Esophagus (tissue), 2 donors: ENCODE data around the gene ZNF227. TPM values are rescaled to one million over a fixed set of nuclear protein-coding genes. Genes with fewer than 3 reads are reported as not detected.
"Not testable (repeated sequence)": the region's sequence is repeated elsewhere in the genome, so short reads cannot be mapped to it uniquely, and the experiment has no call there.

ENCODE experiments used
- H3K27ac ChIP-seq, 2 donors: one replicate each; pipeline ENCODE4 v1.5.1; 2013; ENCODE audit warnings: low read depth in 2 of 2, mild to moderate bottlenecking in 2 of 2, inconsistent platforms in 1 of 2, low read length in 1 of 2, moderate library complexity in 1 of 2
- H3K27me3 ChIP-seq, 2 donors: one replicate each; pipeline ENCODE4 v1.6.1; 2013; ENCODE audit warnings: low read length in 2 of 2, control low read depth in 1 of 2, mild to moderate bottlenecking in 1 of 2; ENCODE audit not compliant: insufficient read depth in 2 of 2, control insufficient read depth in 1 of 2
- H3K36me3 ChIP-seq, 2 donors: one replicate each; pipeline ENCODE4 v1.6.1; 2013; ENCODE audit warnings: low read length in 1 of 2; ENCODE audit not compliant: control insufficient read depth in 2 of 2, insufficient read depth in 2 of 2
- H3K4me1 ChIP-seq, 2 donors: one replicate each; pipeline ENCODE4 v1.6.1; 2013; ENCODE audit warnings: low read length in 1 of 2; ENCODE audit not compliant: control insufficient read depth in 2 of 2, insufficient read depth in 2 of 2
- H3K4me3 ChIP-seq, 2 donors: one replicate each; pipeline ENCODE4 v1.5.1; 2013; ENCODE audit warnings: low read length in 2 of 2, mild to moderate bottlenecking in 2 of 2, low read depth in 1 of 2, moderate library complexity in 1 of 2
- H3K9me3 ChIP-seq, 2 donors: one replicate each; pipeline ENCODE4 v1.6.1; 2013; ENCODE audit warnings: mild to moderate bottlenecking in 2 of 2, low read depth in 1 of 2, low read length in 1 of 2, moderate library complexity in 1 of 2; ENCODE audit not compliant: control insufficient read depth in 2 of 2, insufficient read depth in 1 of 2
- WGBS, 2 donors: extraction: QIAGEN DNeasy Blood & Tissue Kit; methylation state at CpG; one replicate each; pipeline ENCODE4 v1.1.7; 2013; 5-methylcytosine and 5-hydroxymethylcytosine counted together
- polyA plus RNA-seq, 2 donors: library from polyadenylated mRNA; stranded (reverse); fragments of 200-250 nt; gene quantifications; one replicate each; pipeline ENCODE4 v1.2.3, GENCODE V29; 2013
- donor health status: healthy with polysubstance abuse.
- donor health status: Bipolar disorder and iron deficiency.

The ZNF227 gene
- polyA plus RNA-seq, 2 donors, result 2.2 to 3.0 TPM

- peaks cover 0 to 2% of the 10 kb centered on the region in 2 donors for H3K9me3 ChIP-seq
- H3K27me3 ChIP-seq, result no peaks in the 10 kb centered on the region
- no peaks in the 10 kb centered on the region for H3K36me3 ChIP-seq
Observed at GRCh38 chr19:44192127-44192526, 20.2 kb upstream of the ZNF227 start.

GRCh38 chr19:44196772-44197171, 15.6 kb upstream of the ZNF227 start:
- Histone ChIP-seq H3K4me3 (no peak overlapping the region), H3K4me1 (no peaks in the 10 kb centered on the region), H3K36me3 (no peaks in the 10 kb centered on the region), H3K9me3 (peaks cover 0 to 2% of the 10 kb centered on the region in 2 donors), H3K27me3 (no peaks in the 10 kb centered on the region), H3K27ac (no peak overlapping the region)

More at GRCh38 chr19:44192127-44192526, 20.2 kb upstream of the ZNF227 start:
- H3K4me3 ChIP-seq, result no peak overlapping the region
- H3K4me1 ChIP-seq, result no peaks in the 10 kb centered on the region
- 72 to 76% methylated on average over 5 of the region's 5 CpGs for whole genome bisulfite sequencing, 2 donors
- H3K27ac ChIP-seq, result no peak overlapping the region

- peaks cover 0 to 3% of the 10 kb centered on the region in 2 donors for H3K9me3 ChIP-seq
- no peak overlapping the region for H3K27ac ChIP-seq
- no peak overlapping the region for H3K4me3 ChIP-seq
- H3K4me1 ChIP-seq, result no peaks in the 10 kb centered on the region
- H3K27me3 ChIP-seq, result no peaks in the 10 kb centered on the region
- no peaks in the 10 kb centered on the region for H3K36me3 ChIP-seq
- 83 to 84% methylated on average over 1 of the region's 1 CpG for WGBS, 2 donors
Observed at GRCh38 chr19:44202470-44202869, 9.9 kb upstream of the ZNF227 start.

DNA sequence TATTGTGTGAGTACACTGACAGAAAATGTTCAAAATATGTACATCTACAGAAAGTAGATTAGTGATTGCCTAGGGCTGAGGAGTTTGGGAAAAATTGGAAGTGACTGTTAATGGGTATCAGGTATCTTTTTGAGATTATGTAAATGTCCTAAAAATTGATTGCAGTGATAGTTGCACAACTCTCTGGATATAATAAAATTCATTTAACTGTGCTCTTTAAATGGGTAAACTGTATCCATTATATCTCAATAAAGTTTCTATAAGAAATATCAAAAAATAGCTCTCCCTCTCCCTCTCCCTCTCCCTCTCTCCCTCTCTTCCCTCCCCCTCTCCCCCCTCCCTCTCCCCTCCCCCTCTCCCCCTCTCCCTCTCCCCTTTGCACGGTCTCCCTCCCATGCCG, 9.4 kb upstream of the ZNF227 start:
- H3K27ac ChIP-seq, result no peak overlapping the region
- 67% methylated on average over 1 of the region's 2 CpGs; no CpG with 5 or more reads in 1 of the 2 donors for WGBS, 2 donors
- H3K36me3 ChIP-seq, result no peaks in the 10 kb centered on the region
- H3K27me3 ChIP-seq, result no peaks in the 10 kb centered on the region
- peaks cover 0 to 3% of the 10 kb centered on the region in 2 donors for H3K9me3 ChIP-seq
- no peaks in the 10 kb centered on the region for H3K4me1 ChIP-seq
- no peak overlapping the region for H3K4me3 ChIP-seq

GRCh38 chr19:44203877-44204276, 8.5 kb upstream of the ZNF227 start:
- not testable (repeated sequence) for H3K36me3 ChIP-seq, H3K4me3 ChIP-seq, H3K9me3 ChIP-seq, H3K27me3 ChIP-seq, H3K27ac ChIP-seq, H3K4me1 ChIP-seq
- WGBS, 2 donors, result 94 to 96% methylated on average over 30 to 31 of the region's 31 CpGs

GRCh38 chr19:44204772-44205171, 7.6 kb upstream of the ZNF227 start:
- 73 to 86% methylated on average over 2 of the region's 2 CpGs for WGBS, 2 donors
- H3K9me3 ChIP-seq, result peaks cover 2 to 3% of the 10 kb centered on the region in 2 donors

DNA sequence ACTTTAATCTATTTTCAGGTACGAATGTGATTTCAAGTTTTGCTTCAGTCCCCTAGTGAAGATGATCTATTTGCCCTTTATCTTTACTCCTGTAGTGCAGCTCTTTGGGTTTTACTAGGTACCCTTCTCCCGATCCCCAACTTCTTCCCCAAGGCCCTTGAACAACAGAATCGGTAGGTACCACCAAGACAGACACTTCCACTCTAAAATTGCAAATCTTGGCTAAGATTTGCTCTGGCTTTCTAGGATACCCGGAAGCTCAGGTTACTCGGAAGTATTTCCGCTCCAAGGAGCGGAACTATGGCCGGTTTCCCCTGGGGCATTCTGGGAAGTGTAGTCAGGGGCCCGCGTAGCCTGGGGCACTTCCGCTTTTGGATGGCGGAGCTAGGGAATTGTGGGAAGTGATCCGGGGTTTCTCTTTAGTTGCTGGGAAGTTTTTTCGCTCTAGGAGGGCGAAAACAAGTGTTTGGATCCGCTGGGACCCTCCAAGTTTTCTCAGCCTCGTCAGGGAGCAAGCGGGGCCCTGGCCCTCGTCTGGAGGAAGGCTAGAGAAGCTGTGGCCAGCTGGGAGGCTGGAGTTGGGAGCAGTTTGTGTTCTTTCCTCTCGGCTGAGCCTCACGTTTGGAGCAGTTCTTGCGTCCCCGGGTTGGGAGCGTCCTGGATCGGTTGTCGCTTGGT, 5.1 kb upstream of the ZNF227 start:
- Histone ChIP-seq H3K36me3 (no peaks in the 10 kb centered on the region), H3K27me3 (no peaks in the 10 kb centered on the region), H3K27ac (peak overlapping the region; percentile 78 to 89), H3K4me3 (peak overlapping the region; percentile 61 to 64), H3K9me3 (peaks cover 2 to 3% of the 10 kb centered on the region in 2 donors), H3K4me1 (no peaks in the 10 kb centered on the region)
- 4 to 5% methylated on average over 26 of the region's 26 CpGs for WGBS, 2 donors

More at GRCh38 chr19:44204772-44205171, 7.6 kb upstream of the ZNF227 start:
- Histone ChIP-seq H3K27me3 (no peaks in the 10 kb centered on the region), H3K4me1 (no peaks in the 10 kb centered on the region), H3K36me3 (no peaks in the 10 kb centered on the region), H3K4me3 (no peak overlapping the region), H3K27ac (no peak overlapping the region)

DNA sequence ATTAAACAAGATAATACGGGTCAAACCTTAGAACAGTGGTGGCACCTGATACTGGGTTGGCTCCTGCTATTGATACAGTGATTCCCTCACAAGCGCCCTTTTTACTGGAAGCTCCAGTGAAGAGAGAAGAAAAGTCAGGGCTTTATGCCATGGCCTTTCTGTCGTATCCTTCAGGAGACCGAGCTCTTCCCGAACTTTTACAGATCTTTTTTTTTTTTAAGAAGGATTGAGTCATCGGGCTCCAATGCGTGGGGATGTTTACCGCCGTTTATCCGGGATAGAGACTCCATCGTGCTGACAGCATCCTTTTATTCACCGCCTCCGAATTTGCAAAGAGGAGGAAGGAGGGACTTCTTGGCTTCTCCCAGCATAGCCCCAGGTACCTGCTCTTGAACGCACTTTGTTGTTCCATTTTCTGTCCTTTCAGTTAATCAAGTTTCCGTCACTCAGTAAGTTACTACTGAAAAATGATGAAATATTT, 574 bp downstream of the ZNF227 start:
- no peaks in the 10 kb centered on the region for H3K27me3 ChIP-seq
- H3K4me3 ChIP-seq, result peak overlapping the region; percentile 67 to 94
- H3K36me3 ChIP-seq, result peaks cover 0 to 7% of the 10 kb centered on the region in 2 donors
- H3K27ac ChIP-seq, result peak overlapping the region; percentile 78 to 90
- H3K4me1 ChIP-seq, result no peaks in the 10 kb centered on the region
- WGBS, 2 donors, result 3% methylated on average over 15 of the region's 15 CpGs
- peaks cover 0 to 5% of the 10 kb centered on the region in 2 donors for H3K9me3 ChIP-seq

DNA sequence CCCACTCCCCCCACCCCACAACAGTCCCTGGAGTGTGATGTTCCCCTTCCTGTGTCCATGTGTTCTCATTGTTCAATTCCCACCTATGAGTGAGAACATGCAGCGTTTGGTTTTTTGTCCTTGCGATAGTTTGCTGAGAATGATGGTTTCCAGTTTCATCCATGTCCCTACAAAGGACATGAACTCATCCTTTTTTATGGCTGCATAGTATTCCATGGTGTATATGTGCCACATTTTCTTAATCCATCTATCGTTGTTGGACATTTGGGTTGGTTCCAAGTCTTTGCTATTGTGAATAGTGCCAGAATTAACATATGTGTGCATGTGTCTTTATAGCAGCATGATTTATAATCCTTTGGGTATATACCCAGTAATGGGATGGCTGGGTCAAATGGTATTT, 7.6 kb downstream of the ZNF227 start:
- H3K27me3 ChIP-seq, H3K9me3 ChIP-seq, H3K27ac ChIP-seq, H3K36me3 ChIP-seq, H3K4me3 ChIP-seq, H3K4me1 ChIP-seq: not testable (repeated sequence)
- 92 to 94% methylated on average over 1 to 3 of the region's 3 CpGs for WGBS, 2 donors

GRCh38 chr19:44220761-44221160, 8.4 kb downstream of the ZNF227 start:
- H3K4me1 ChIP-seq, H3K4me3 ChIP-seq, H3K27ac ChIP-seq, H3K27me3 ChIP-seq, H3K36me3 ChIP-seq, H3K9me3 ChIP-seq: not testable (repeated sequence)
- 96 to 99% methylated on average over 6 of the region's 6 CpGs for WGBS, 2 donors
